OCI-LY7 (cell line): Measurements from ENCODE around the gene USP48. TPM values are rescaled to one million over a fixed set of nuclear protein-coding genes. Genes with fewer than 3 reads are reported as not detected.

ENCODE experiments used
- BruUV-seq: library from RNA; stranded (reverse); fragments of 400-500 nt; replicated peaks from 2 replicates; lab custom pipeline; 2021; lab: Mats Ljungman, UMichigan
- CTCF ChIA-PET: fragments of 300-600 bp; sonication (Branson Sonifier 250); formaldehyde crosslinking; loops from one replicate; lab custom pipeline; 2022; ENCODE audit warnings: antibody characterized with exemption; ENCODE audit not compliant: unreplicated experiment; lab: Charles Lee
- POLR2A ChIA-PET: fragments of 300-600 bp; sonication (Branson Sonifier 250); formaldehyde crosslinking; loops from one replicate; lab custom pipeline; 2022; ENCODE audit warnings: antibody characterized with exemption; lab: Charles Lee
- DNase-seq: peaks from one replicate; pipeline ENCODE4 v3.0.0-alpha.2; 2015; ENCODE audit warnings: low spot score
- H2AFZ ChIP-seq: fragments of 200-600 bp; sonication (generic), shearing (Covaris generic); 2 replicates; pipeline ENCODE4 v1.6.1; 2014; ENCODE audit warnings: mild to moderate bottlenecking, antibody characterized with exemption, low read length, moderate library complexity
- H3K27ac ChIP-seq: fragments of 200-600 bp; sonication (generic); 2 replicates; pipeline ENCODE4 v1.5.1; 2014; ENCODE audit warnings: mixed run types, low read depth, mild to moderate bottlenecking, moderate library complexity, low read length, inconsistent platforms; ENCODE audit not compliant: poor library complexity, severe bottlenecking
- H3K36me3 ChIP-seq: fragments of 200-600 bp; sonication (generic); 2 replicates; pipeline ENCODE4 v1.6.1; 2014; ENCODE audit warnings: mild to moderate bottlenecking, antibody characterized with exemption, low read length, moderate library complexity, mixed read lengths; ENCODE audit not compliant: insufficient read depth
- H3K4me1 ChIP-seq: fragments of 200-600 bp; sonication (generic); 2 replicates; pipeline ENCODE4 v1.5.1; 2014; ENCODE audit warnings: mild to moderate bottlenecking, low read length; ENCODE audit not compliant: insufficient read depth, poor library complexity, severe bottlenecking
- H3K4me2 ChIP-seq: fragments of 200-600 bp; sonication (generic); 2 replicates; pipeline ENCODE4 v1.6.1; 2014; ENCODE audit warnings: mild to moderate bottlenecking, low read length
- H3K4me3 ChIP-seq: fragments of 200-600 bp; sonication (generic); 2 replicates; pipeline ENCODE4 v1.5.1; 2014; ENCODE audit warnings: mild to moderate bottlenecking, low read depth, low read length; ENCODE audit not compliant: poor library complexity, severe bottlenecking
- H3K79me2 ChIP-seq: fragments of 200-600 bp; sonication (generic); 2 replicates; pipeline ENCODE4 v1.6.1; 2016; ENCODE audit warnings: low read depth, mild to moderate bottlenecking, low read length, moderate library complexity, mixed read lengths; ENCODE audit not compliant: insufficient read depth
- H3K9me2 ChIP-seq: fragments of 200-600 bp; sonication (generic); 2 replicates; pipeline ENCODE4 v1.6.1; 2016; ENCODE audit warnings: mild to moderate bottlenecking, low read length, mixed read lengths; ENCODE audit not compliant: insufficient read depth
- H3K9me3 ChIP-seq: fragments of 200-600 bp; sonication (generic); 2 replicates; pipeline ENCODE4 v1.6.1; 2014; ENCODE audit warnings: mild to moderate bottlenecking, mixed run types, low read length, mixed read lengths
- H4K20me1 ChIP-seq: fragments of 200-600 bp; sonication (generic); 2 replicates; pipeline ENCODE4 v1.6.1; 2014; ENCODE audit warnings: mild to moderate bottlenecking, antibody characterized with exemption, low read length, moderate library complexity, mixed read lengths; ENCODE audit not compliant: insufficient read depth
- EZH2phosphoT487 ChIP-seq: fragments of 200-600 bp; sonication (generic); IDR thresholded peaks from 2 replicates; pipeline ENCODE4 v1.6.1; 2018; ENCODE audit warnings: low read depth, borderline replicate concordance, mild to moderate bottlenecking, mixed run types, antibody characterized with exemption, low read length, moderate library complexity, mixed read lengths
- intact Hi-C: fragments of 100-400 bp; cut with micrococcal nuclease; formaldehyde crosslinking; loops from one replicate; pipeline ENCODE4 v1.10.0; 2022; ENCODE audit not compliant: unreplicated experiment
- total RNA-seq, 2 experiments: library from RNA; depleted of rRNA in 1 of 2; stranded (reverse); fragments of >200 nt in 1 of 2; shearing (Covaris generic) in 1 of 2; gene quantifications; 2 replicates each; pipeline ENCODE4 v1.2.3, GENCODE V29; 2014 to 2022
- TF ChIP-seq, protein P1 (sequence below): fragments of 200-600 bp; sonication (generic); conservative IDR thresholded peaks from 2 replicates; pipeline ENCODE4 v1.5.1; 2014; ENCODE audit warnings: mild to moderate bottlenecking, antibody characterized with exemption, low read length, moderate library complexity, mixed read lengths

Gene USP48
- total RNA-seq, 2 experiments from 2014 or later, result 45.0 to 98.3 TPM

DNA sequence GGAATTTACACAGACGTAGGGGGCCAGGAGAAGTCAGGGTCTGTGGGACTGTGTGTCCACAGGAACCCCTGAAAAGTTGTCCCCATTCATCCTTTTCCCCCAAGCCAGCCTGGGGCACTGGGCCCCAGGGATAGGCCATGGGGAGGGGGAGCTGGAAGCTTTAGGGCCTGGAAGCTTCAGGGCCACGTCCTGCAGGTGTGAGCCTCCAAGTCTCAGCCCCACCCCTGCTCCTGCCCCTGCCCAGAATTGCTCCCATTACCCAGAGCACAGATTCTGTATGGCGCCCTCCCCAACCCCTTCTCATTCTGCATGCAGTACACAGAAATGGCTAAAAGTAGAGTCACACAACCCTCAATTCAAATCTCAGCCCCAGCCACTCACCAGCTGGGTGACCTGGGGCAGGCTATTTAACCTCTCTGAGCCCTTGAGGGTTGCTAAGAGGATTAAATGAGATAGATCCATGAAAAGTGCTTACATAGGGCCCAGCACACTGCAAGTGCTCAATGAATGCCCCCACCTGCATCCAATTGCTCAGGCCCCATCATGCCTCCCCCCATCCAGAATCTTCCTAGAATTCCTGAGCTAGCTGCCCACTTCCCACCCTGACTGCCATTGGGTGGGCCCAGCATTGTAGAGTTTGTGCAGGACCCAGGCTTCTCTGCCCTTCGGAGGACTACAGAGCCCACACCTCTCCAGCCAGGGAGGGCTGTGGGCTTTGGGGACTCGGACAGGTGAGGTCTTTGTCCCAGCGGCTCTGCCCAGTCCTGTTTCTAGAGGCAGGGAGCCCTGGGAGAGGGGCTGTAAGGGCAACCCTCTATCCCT is 120.3 kb downstream of the USP48 start:
- TF ChIP-seq EZH2phosphoT487, result no peak
- TF ChIP-seq, protein P1, sequence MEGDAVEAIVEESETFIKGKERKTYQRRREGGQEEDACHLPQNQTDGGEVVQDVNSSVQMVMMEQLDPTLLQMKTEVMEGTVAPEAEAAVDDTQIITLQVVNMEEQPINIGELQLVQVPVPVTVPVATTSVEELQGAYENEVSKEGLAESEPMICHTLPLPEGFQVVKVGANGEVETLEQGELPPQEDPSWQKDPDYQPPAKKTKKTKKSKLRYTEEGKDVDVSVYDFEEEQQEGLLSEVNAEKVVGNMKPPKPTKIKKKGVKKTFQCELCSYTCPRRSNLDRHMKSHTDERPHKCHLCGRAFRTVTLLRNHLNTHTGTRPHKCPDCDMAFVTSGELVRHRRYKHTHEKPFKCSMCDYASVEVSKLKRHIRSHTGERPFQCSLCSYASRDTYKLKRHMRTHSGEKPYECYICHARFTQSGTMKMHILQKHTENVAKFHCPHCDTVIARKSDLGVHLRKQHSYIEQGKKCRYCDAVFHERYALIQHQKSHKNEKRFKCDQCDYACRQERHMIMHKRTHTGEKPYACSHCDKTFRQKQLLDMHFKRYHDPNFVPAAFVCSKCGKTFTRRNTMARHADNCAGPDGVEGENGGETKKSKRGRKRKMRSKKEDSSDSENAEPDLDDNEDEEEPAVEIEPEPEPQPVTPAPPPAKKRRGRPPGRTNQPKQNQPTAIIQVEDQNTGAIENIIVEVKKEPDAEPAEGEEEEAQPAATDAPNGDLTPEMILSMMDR, result no peak
- H3K9me2 ChIP-seq, result no peaks in the 10 kb centered on the region
- H3K79me2 ChIP-seq, result no peaks in the 10 kb centered on the region
- BruUV-seq, result no TSS peak
- ChIA-PET POLR2A (no interaction called here), CTCF (no interaction called here)
- H3K36me3 ChIP-seq, result no peaks in the 10 kb centered on the region
- no peak overlapping the region for H3K27ac ChIP-seq
- H2AFZ ChIP-seq, result no peak overlapping the region
- H3K4me1 ChIP-seq, result no peaks in the 10 kb centered on the region
- no peak for DNase-seq
- no peaks in the 10 kb centered on the region for H4K20me1 ChIP-seq
- intact Hi-C loops, result no loop called here
- H3K9me3 ChIP-seq, result no peaks in the 10 kb centered on the region
- no peak overlapping the region for H3K4me2 ChIP-seq
- no peak overlapping the region for H3K4me3 ChIP-seq

DNA sequence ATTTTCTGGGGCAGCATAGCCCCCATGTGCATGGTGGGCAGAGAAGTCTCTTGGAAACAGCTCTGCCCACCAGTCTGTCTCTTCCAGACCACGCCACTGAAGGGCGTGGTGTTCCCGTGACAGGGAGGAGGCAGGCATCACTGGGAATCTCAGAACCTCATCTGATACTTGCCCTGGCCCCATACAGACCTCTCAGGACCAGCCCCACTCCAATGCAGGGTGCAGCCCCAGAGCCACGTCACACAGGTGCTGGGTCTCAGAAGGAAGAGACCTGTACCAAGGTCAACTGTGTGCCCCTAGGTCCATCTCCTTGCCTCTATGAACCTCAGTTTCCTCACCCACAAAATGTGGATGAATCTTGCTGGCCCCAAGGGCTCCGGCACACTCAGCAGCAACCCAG is 121.1 kb downstream of the USP48 start:
- DNase-seq, result no peak
- no peaks in the 10 kb centered on the region for H3K79me2 ChIP-seq
- ChIA-PET POLR2A (no interaction called here), CTCF (no interaction called here)
- H3K9me2 ChIP-seq, result no peaks in the 10 kb centered on the region
- H3K4me1 ChIP-seq, result no peaks in the 10 kb centered on the region
- H3K9me3 ChIP-seq, result no peaks in the 10 kb centered on the region
- no peak overlapping the region for H3K4me2 ChIP-seq
- BruUV-seq, result no TSS peak
- H3K4me3 ChIP-seq, result no peak overlapping the region
- intact Hi-C loops, result no loop called here
- H4K20me1 ChIP-seq, result no peaks in the 10 kb centered on the region
- no peak overlapping the region for H3K27ac ChIP-seq
- no peaks in the 10 kb centered on the region for H3K36me3 ChIP-seq
- no peak for TF ChIP-seq EZH2phosphoT487
- TF ChIP-seq, protein P1, result no peak
- no peak overlapping the region for H2AFZ ChIP-seq

DNA sequence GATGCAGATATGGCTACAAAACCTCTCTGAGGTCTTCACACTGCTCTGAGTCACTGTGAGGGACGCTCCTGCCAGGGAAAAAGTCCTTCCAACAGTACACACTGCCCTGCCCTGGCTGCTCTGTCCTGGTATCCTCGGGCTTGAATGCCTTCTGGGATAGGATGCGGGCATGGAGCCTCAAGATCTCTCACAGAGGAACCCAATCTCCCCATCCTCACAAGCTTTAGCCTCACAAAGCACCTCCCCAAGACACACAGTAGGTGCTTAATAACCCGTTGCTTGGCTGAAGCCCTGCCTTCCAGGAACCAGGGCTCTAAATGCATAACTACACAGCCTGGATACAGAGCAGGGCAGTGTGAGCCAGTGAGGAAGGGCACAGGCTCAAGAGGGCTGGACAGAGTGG is 123.0 kb downstream of the USP48 start:
- Histone ChIP-seq H3K36me3 (no peaks in the 10 kb centered on the region), H3K4me3 (no peak overlapping the region), H3K79me2 (no peaks in the 10 kb centered on the region), H2AFZ (no peak overlapping the region), H3K4me1 (no peaks in the 10 kb centered on the region), H3K9me2 (no peaks in the 10 kb centered on the region), H3K27ac (no peak overlapping the region), H3K4me2 (no peak overlapping the region), H3K9me3 (no peaks in the 10 kb centered on the region), H4K20me1 (no peaks in the 10 kb centered on the region)
- ChIA-PET CTCF (no interaction called here), POLR2A (no interaction called here)
- DNase-seq, result no peak
- BruUV-seq, result no TSS peak
- intact Hi-C loops, result loop anchor here (5.0 kb wide), 2 partner anchors 302 to 428 kb away; no protein-coding TSS in a partner anchor
- TF ChIP-seq, protein P1, result no peak
- TF ChIP-seq EZH2phosphoT487, result no peak
